ENCODE results near the gene CCDC15. TPM values are rescaled to one million over a fixed set of nuclear protein-coding genes. Genes with fewer than 3 reads are reported as not detected.

CCDC15 gene
- total and polyA plus RNA-seq, 4 experiments from 2014 or later: 0.48 to 2.7 (median 2.1) TPM

DNA sequence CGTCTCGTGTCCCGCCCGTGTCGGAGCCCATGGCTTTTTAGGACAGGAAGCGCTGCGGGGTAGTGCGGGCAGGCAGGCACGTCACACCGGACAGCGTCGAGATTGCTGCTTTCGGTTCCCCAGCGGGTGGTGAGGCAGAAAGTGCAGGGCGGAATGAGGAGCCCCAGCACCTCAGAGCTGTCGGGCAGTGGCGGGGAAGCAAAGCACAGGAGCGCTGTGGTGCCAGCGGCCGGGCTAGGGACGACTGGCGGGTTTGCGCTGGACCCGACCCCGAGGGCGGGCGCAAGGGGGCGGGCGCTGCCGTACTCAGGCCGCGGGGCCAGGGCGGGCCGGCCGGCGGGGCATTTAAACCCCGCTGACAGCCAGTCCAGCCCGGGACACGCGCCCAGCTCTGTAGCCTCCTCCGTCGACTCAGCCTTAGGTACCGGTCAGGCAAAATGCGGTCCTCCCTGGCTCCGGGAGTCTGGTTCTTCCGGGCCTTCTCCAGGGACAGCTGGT is 109.0 kb downstream of the CCDC15 start, which contains the start of gene SLC37A2:
TSS of gene SLC37A2 (plus strand) at position 375 of the 498 bp plus-strand sequence. CDS start at position 438, 63 bp downstream.
- Histone ChIP-seq H3K36me3 (ENCODE audit: insufficient read depth, low read length) (no peaks in the 10 kb centered on the region), H3K27ac (ENCODE audit: low read depth, low read length) (no peak within 1 kb of the TSS), H3K9me3 (ENCODE audit: control insufficient read depth in 1 of 2, low read length in 2 of 2) (no peaks in the 10 kb centered on the region), H3K4me3 (ENCODE audit: low read length in 2 of 2) (peak within 1 kb of the TSS; percentile 54 to 58), H3K4me1 (ENCODE audit: insufficient read depth, low read length) (peaks cover 10% of the 10 kb centered on the region), H3K27me3 (ENCODE audit: insufficient read depth, low read length) (peaks cover 24% of the 10 kb centered on the region)
- Mint-ChIP-seq H3K9me3 (no peaks in the 10 kb centered on the region), H3K27me3 (peaks cover 3 to 18% of the 10 kb centered on the region in 2 donors), H3K36me3 (no peaks in the 10 kb centered on the region), H3K27ac (peak within 1 kb of the TSS in 5 of 7 donors; percentile 14 to 72 (median 70)), H3K4me3 (peak within 1 kb of the TSS; percentile 87 to 94 (median 90)), H3K4me1 (peaks cover 2 to 19% (median 5%) of the 10 kb centered on the region in 4 donors)
- DNase-seq: peak; percentile 21 to 51 (median 28)
- POLR2A ChIA-PET (ENCODE audit: partially characterized antibody): interaction anchor here (1.0 kb wide), 1 partner anchor 49 kb away, joined by 3 read pairs; the partner anchor contains the start of gene TMEM218
- intact Hi-C loops (cut with micrococcal nuclease): no loop called here
- CTCF ChIA-PET (ENCODE audit: partially characterized antibody): interaction anchor here (1.2 kb wide), 1 partner anchor 187 kb away, joined by 3 read pairs; no protein-coding TSS in a partner anchor

DNA sequence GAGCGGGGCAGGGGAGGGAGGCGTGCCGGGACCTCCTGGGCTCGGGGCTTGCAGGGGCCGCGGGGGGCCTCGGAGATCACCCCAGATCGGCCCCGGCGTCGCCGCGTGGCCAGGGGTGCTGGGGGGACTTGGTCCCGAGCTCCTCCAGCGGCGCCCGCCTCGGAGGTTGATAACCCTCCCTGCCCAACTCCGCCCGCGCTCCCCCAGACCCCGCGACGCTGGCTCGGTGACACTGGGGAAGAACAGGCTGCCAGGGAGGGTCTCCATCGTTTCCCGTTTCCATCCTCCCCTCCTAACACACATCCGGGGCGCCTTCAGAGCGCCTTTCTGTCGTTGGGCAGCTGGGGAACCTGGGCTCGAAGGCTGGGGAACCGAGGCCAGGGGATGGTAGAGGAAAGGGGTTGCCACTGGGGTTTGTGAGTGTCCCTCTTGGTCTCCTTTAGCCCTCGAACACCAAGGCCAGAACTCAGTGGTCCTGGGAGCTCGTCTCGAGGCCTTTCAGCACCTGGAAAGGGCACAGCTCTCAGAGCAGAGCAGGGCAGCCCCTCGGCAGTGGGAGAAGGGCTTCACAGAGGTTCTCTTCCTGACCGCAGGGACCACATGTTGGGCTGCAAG is 109.5 kb downstream of the CCDC15 start:
- Mint-ChIP-seq H3K9me3 (no peaks in the 10 kb centered on the region), H3K4me1 (peaks cover 2 to 19% (median 5%) of the 10 kb centered on the region in 4 donors), H3K27ac (no peak overlapping the region), H3K27me3 (peaks cover 8 to 18% of the 10 kb centered on the region in 2 donors), H3K4me3 (peak overlapping the region; percentile 60 to 91 (median 76)), H3K36me3 (no peaks in the 10 kb centered on the region)
- intact Hi-C loops (cut with micrococcal nuclease): no loop called here
- peak in 3 of 5 donors; percentile 3 to 10 (median 6) for DNase-seq
- Histone ChIP-seq H3K27ac (ENCODE audit: low read depth, low read length) (no peak overlapping the region), H3K4me3 (ENCODE audit: low read length in 2 of 2) (peak overlapping the region in 1 of 2 donors; percentile 58), H3K4me1 (ENCODE audit: insufficient read depth, low read length) (peaks cover 10% of the 10 kb centered on the region), H3K27me3 (ENCODE audit: insufficient read depth, low read length) (peaks cover 24% of the 10 kb centered on the region), H3K36me3 (ENCODE audit: insufficient read depth, low read length) (no peaks in the 10 kb centered on the region), H3K9me3 (ENCODE audit: control insufficient read depth in 1 of 2, low read length in 2 of 2) (no peaks in the 10 kb centered on the region)
- CTCF ChIA-PET (ENCODE audit: partially characterized antibody): interaction anchor here (1.2 kb wide), 1 partner anchor 187 kb away, joined by 3 read pairs; no protein-coding TSS in a partner anchor
- POLR2A ChIA-PET (ENCODE audit: partially characterized antibody): interaction anchor here (0.7 to 1.0 kb wide), 2 partner anchors 48 to 113 kb away, joined by 3 read pairs; partner anchors contain the start of gene TMEM218

DNA sequence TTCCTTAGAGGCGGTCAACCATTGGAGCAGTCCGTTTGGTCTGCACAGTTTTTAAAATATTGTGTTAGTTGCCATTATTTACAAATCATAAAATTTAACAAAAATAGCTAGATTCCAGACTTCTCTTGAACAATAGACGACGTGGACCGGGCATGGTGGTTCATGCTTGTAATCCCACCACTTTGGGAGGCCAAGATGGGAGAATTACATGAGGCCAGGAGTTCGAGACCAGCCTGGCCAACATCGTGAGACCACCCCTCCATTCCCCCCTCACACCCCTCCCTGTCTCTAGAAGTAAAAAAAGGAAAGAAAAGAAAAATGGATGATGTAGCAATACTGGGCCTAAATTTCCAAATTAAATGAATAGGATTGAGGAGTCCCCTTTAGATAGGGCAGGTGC is 110.1 kb downstream of the CCDC15 start:
- CTCF ChIA-PET (ENCODE audit: partially characterized antibody): no interaction called here
- DNase-seq: no peak
- intact Hi-C loops (cut with micrococcal nuclease): no loop called here

DNA sequence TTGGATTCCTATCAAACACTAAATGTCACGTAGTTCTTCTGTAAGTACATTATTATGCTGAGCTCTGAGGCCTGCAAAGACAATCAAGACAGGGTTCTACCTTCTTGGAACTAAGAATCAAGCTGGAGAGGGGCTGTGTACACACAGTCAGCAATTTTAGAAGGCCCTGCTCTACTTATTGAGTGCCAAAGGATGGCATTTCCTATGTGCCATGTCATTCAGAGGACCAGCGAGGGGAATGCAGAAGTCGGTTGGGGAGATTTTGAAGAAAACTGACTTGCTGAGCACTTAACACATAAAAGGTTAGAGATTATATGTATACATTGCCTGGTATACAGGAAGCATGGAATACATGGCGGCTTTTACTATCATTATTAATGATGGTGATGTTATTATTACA is 114.4 kb downstream of the CCDC15 start:
- peaks cover 10% of the 10 kb centered on the region for H3K4me1 ChIP-seq (ENCODE audit: insufficient read depth, low read length)
- ChIA-PET CTCF (ENCODE audit: partially characterized antibody) (interaction anchor here (0.6 kb wide), 1 partner anchor 1198 kb away, joined by 3 read pairs; no protein-coding TSS in a partner anchor), POLR2A (ENCODE audit: partially characterized antibody) (no interaction called here)
- peaks cover 10 to 26% of the 10 kb centered on the region in 2 donors for H3K27me3 Mint-ChIP-seq
- intact Hi-C loops (cut with micrococcal nuclease): no loop called here
- H3K9me3 Mint-ChIP-seq: no peaks in the 10 kb centered on the region
- no peak overlapping the region for H3K27ac Mint-ChIP-seq
- H3K4me3 Mint-ChIP-seq: no peak overlapping the region
- no peak for DNase-seq
- H3K27me3 ChIP-seq (ENCODE audit: insufficient read depth, low read length): peaks cover 15% of the 10 kb centered on the region
- H3K9me3 ChIP-seq (ENCODE audit: control insufficient read depth in 1 of 2, low read length in 2 of 2): no peaks in the 10 kb centered on the region
- peaks cover 2 to 20% (median 5%) of the 10 kb centered on the region in 4 donors for H3K4me1 Mint-ChIP-seq
- no peaks in the 10 kb centered on the region for H3K36me3 Mint-ChIP-seq
- H3K27ac ChIP-seq (ENCODE audit: low read depth, low read length): no peak overlapping the region
- H3K4me3 ChIP-seq (ENCODE audit: low read length in 2 of 2): no peak overlapping the region
- no peaks in the 10 kb centered on the region for H3K36me3 ChIP-seq (ENCODE audit: insufficient read depth, low read length)

More for the DNA sequence above, 110.1 kb downstream of the CCDC15 start:
- Mint-ChIP-seq H3K27ac (peak overlapping the region in 1 of 7 donors; percentile 2), H3K27me3 (peaks cover 8 to 18% of the 10 kb centered on the region in 2 donors), H3K4me3 (peak overlapping the region; percentile 60 to 80 (median 72)), H3K9me3 (no peaks in the 10 kb centered on the region), H3K4me1 (peaks cover 2 to 19% (median 5%) of the 10 kb centered on the region in 4 donors), H3K36me3 (no peaks in the 10 kb centered on the region)
- Histone ChIP-seq H3K9me3 (ENCODE audit: control insufficient read depth in 1 of 2, low read length in 2 of 2) (no peaks in the 10 kb centered on the region), H3K4me3 (ENCODE audit: low read length in 2 of 2) (peak overlapping the region in 1 of 2 donors; percentile 58), H3K27ac (ENCODE audit: low read depth, low read length) (no peak overlapping the region), H3K36me3 (ENCODE audit: insufficient read depth, low read length) (no peaks in the 10 kb centered on the region), H3K27me3 (ENCODE audit: insufficient read depth, low read length) (peaks cover 24% of the 10 kb centered on the region), H3K4me1 (ENCODE audit: insufficient read depth, low read length) (peaks cover 10% of the 10 kb centered on the region)
- POLR2A ChIA-PET (ENCODE audit: partially characterized antibody): interaction anchor here (0.7 kb wide), 1 partner anchor 113 kb away, joined by 3 read pairs; no protein-coding TSS in a partner anchor

DNA sequence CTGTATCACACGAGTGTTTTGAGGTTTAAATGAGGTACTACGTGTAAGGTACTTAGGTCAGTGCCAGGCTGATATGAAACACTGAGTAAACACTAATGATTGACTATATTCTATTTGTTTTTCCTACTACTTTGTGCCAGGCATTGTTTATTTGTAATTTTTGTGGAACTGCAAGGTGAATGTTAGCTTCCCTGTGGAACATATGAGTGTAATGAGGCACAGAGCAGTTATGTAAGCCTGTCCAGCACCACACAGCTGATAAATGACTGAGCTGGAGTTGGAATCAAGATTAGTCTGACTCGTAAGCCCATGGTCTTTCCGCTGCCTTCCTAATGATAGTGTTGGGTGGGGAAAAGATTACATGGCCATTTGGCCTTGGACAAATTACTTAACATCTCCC is 115.0 kb downstream of the CCDC15 start:
- peaks cover 9% of the 10 kb centered on the region for H3K27me3 ChIP-seq (ENCODE audit: insufficient read depth, low read length)
- H3K9me3 ChIP-seq (ENCODE audit: control insufficient read depth in 1 of 2, low read length in 2 of 2): no peaks in the 10 kb centered on the region
- Mint-ChIP-seq H3K27me3 (peaks cover 10 to 25% of the 10 kb centered on the region in 2 donors), H3K27ac (no peak overlapping the region), H3K36me3 (no peaks in the 10 kb centered on the region), H3K9me3 (no peaks in the 10 kb centered on the region), H3K4me3 (no peak overlapping the region), H3K4me1 (peaks cover 0 to 14% (median 5%) of the 10 kb centered on the region in 4 donors)
- H3K36me3 ChIP-seq (ENCODE audit: insufficient read depth, low read length): no peaks in the 10 kb centered on the region
- no peak for DNase-seq
- intact Hi-C loops (cut with micrococcal nuclease): no loop called here
- peaks cover 4% of the 10 kb centered on the region for H3K4me1 ChIP-seq (ENCODE audit: insufficient read depth, low read length)
- no peak overlapping the region for H3K27ac ChIP-seq (ENCODE audit: low read depth, low read length)
- ChIA-PET CTCF (ENCODE audit: partially characterized antibody) (interaction anchor here (0.6 kb wide), 1 partner anchor 1197 kb away, joined by 3 read pairs; no protein-coding TSS in a partner anchor), POLR2A (ENCODE audit: partially characterized antibody) (no interaction called here)
- no peak overlapping the region for H3K4me3 ChIP-seq (ENCODE audit: low read length in 2 of 2)

DNA sequence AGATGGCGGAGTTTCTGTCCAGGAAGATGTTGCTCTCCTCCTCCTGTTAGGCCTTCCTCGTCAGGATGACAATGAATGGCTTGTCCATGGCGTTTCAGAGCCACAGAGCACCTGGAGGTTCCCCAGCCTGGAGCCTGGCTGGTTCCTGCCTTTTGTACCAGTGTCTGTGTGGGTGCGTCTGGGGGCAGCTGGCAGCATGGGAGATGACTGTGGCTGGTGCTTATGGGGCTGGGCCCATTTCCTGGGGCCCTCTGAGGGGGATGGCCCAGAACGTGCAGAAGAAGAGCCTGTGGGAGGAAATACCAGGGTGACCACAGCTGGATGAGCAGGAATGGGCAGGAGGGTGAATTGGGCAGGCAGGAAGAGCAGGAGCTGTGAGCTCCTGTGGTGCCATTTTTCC is 115.8 kb downstream of the CCDC15 start:
- POLR2A ChIA-PET (ENCODE audit: partially characterized antibody): no interaction called here
- Mint-ChIP-seq H3K27ac (no peak overlapping the region), H3K36me3 (no peaks in the 10 kb centered on the region), H3K4me1 (peaks cover 0 to 8% (median 0%) of the 10 kb centered on the region in 4 donors), H3K4me3 (no peak overlapping the region), H3K27me3 (peaks cover 10 to 18% of the 10 kb centered on the region in 2 donors), H3K9me3 (no peaks in the 10 kb centered on the region)
- Histone ChIP-seq H3K27me3 (ENCODE audit: insufficient read depth, low read length) (peaks cover 6% of the 10 kb centered on the region), H3K9me3 (ENCODE audit: control insufficient read depth in 1 of 2, low read length in 2 of 2) (no peaks in the 10 kb centered on the region), H3K27ac (ENCODE audit: low read depth, low read length) (no peak overlapping the region), H3K4me3 (ENCODE audit: low read length in 2 of 2) (no peak overlapping the region), H3K36me3 (ENCODE audit: insufficient read depth, low read length) (no peaks in the 10 kb centered on the region), H3K4me1 (ENCODE audit: insufficient read depth, low read length) (no peaks in the 10 kb centered on the region)
- intact Hi-C loops (cut with micrococcal nuclease): no loop called here
- CTCF ChIA-PET (ENCODE audit: partially characterized antibody): no interaction called here
- no peak for DNase-seq

DNA sequence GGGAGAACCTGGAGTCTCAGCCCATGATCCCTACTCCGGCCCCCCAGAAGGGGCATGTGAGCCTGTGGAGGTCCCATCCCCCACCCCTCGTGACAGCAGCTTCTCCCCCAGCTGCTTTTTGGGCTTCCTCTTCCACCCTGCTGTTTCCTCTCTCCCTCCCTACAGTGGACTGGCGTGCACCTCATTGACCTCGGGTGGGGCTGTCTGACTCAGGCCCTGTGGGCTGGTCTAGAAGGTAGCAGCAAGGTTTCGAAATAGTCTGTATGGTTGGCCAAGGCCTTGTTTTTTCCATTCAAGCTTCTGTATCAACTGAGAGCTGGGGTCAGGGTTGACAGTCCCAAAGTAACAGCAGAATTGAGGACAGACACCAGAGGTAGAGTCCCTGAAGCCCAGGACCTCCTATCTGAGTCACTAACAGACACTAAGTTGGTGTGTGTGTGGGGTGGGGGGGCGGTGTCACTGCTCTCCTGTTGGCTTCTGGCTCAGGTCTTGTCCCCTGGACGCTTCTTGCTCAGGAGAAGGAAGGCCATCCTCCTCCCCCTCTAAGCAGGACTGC is 116.8 kb downstream of the CCDC15 start:
- Histone ChIP-seq H3K27ac (ENCODE audit: low read depth, low read length) (no peak overlapping the region), H3K4me1 (ENCODE audit: insufficient read depth, low read length) (no peaks in the 10 kb centered on the region), H3K27me3 (ENCODE audit: insufficient read depth, low read length) (peaks cover 6% of the 10 kb centered on the region), H3K9me3 (ENCODE audit: control insufficient read depth in 1 of 2, low read length in 2 of 2) (no peaks in the 10 kb centered on the region), H3K4me3 (ENCODE audit: low read length in 2 of 2) (no peak overlapping the region), H3K36me3 (ENCODE audit: insufficient read depth, low read length) (no peaks in the 10 kb centered on the region)
- intact Hi-C loops (cut with micrococcal nuclease): no loop called here
- peaks cover 10 to 18% of the 10 kb centered on the region in 2 donors for H3K27me3 Mint-ChIP-seq
- H3K4me3 Mint-ChIP-seq: no peak overlapping the region
- H3K36me3 Mint-ChIP-seq: no peaks in the 10 kb centered on the region
- peaks cover 0 to 8% (median 0%) of the 10 kb centered on the region in 4 donors for H3K4me1 Mint-ChIP-seq
- H3K9me3 Mint-ChIP-seq: no peaks in the 10 kb centered on the region
- ChIA-PET POLR2A (ENCODE audit: partially characterized antibody) (no interaction called here), CTCF (ENCODE audit: partially characterized antibody) (interaction anchor here (1.2 to 1.3 kb wide), 2 partner anchors 15 to 72 kb away, joined by 3 to 4 read pairs; no protein-coding TSS in a partner anchor)
- DNase-seq: no peak
- H3K27ac Mint-ChIP-seq: no peak overlapping the region

All from CD4-positive, alpha-beta memory T cell (primary cell).